Uterus (tissue), 4 donors: ENCODE data around the gene MRPS22. TPM values are rescaled to one million over a fixed set of nuclear protein-coding genes. Genes with fewer than 3 reads are reported as not detected.

ENCODE experiments used
- DNase-seq, 2 donors: peaks; one replicate each; pipeline ENCODE4 v3.0.0-alpha.2; 2019 to 2020
- H3K27ac ChIP-seq, 2 donors: fragments of 200-600 bp; sonication (generic); 1 replicate in 1 of 2; 2 replicates in 1 of 2; pipeline ENCODE4 v1.5.1; 2016 to 2018
- H3K27me3 ChIP-seq, 2 donors: fragments of 200-600 bp; sonication (generic); one replicate each; pipeline ENCODE4 v1.5.1; 2018 to 2019; ENCODE audit warnings: control low read depth in 1 of 2
- H3K36me3 ChIP-seq, 2 donors: fragments of 200-600 bp; sonication (generic); one replicate each; pipeline ENCODE4 v1.5.1; 2019; ENCODE audit warnings: control low read depth in 1 of 2
- H3K4me1 ChIP-seq, 2 donors: fragments of 200-600 bp; sonication (generic); one replicate each; pipeline ENCODE4 v1.5.1; 2018 to 2019; ENCODE audit warnings: control low read depth in 1 of 2
- H3K4me3 ChIP-seq, 2 donors: fragments of 200-600 bp; sonication (generic); 1 replicate in 1 of 2; 2 replicates in 1 of 2; pipeline ENCODE4 v1.5.1; 2018 to 2019; ENCODE audit warnings: mild to moderate bottlenecking in 1 of 2
- H3K9me3 ChIP-seq, 2 donors: fragments of 200-600 bp; sonication (generic); one replicate each; pipeline ENCODE4 v1.5.1; 2019; ENCODE audit warnings: control low read depth in 1 of 2
- POLR2A ChIP-seq, 2 donors: fragments of 450-650 bp; IDR thresholded peaks; one replicate each; pipeline ENCODE4 v1.6.1; 2016; ENCODE audit warnings: antibody characterized with exemption in 2 of 2, mild to moderate bottlenecking in 1 of 2, moderate library complexity in 1 of 2
- intact Hi-C: fragments of 100-400 bp; cut with DNase I; formaldehyde crosslinking; loops from one replicate; pipeline ENCODE4 v1.15.1; 2023; ENCODE audit warnings: low total_unique reads
- total RNA-seq, 4 donors: library from RNA; depleted of rRNA in 3 of 4; stranded (reverse); fragments of >200 nt in 3 of 4; gene quantifications; one replicate each; pipeline versions ENCODE4 v1.1.0 to v1.2.4, GENCODE V29; 2014 to 2023
- TF ChIP-seq, protein P1 (sequence below), 4 experiments: fragments of 200-600 bp in 2 of 4; fragments of 450-650 bp in 2 of 4; sonication (generic) in 2 of 4; IDR thresholded peaks; one replicate each; pipeline ENCODE4 v1.5.1; 2016 to 2019; ENCODE audit warnings: antibody characterized with exemption in 4 of 4, mild to moderate bottlenecking in 2 of 4, moderate library complexity in 1 of 4
- donor health status: DM: yes; HTN: yes; CAD: no.

MRPS22 gene
- total RNA-seq, 4 donors from 2014 or later, result 47.8 to 118 (median 76.5) TPM

DNA sequence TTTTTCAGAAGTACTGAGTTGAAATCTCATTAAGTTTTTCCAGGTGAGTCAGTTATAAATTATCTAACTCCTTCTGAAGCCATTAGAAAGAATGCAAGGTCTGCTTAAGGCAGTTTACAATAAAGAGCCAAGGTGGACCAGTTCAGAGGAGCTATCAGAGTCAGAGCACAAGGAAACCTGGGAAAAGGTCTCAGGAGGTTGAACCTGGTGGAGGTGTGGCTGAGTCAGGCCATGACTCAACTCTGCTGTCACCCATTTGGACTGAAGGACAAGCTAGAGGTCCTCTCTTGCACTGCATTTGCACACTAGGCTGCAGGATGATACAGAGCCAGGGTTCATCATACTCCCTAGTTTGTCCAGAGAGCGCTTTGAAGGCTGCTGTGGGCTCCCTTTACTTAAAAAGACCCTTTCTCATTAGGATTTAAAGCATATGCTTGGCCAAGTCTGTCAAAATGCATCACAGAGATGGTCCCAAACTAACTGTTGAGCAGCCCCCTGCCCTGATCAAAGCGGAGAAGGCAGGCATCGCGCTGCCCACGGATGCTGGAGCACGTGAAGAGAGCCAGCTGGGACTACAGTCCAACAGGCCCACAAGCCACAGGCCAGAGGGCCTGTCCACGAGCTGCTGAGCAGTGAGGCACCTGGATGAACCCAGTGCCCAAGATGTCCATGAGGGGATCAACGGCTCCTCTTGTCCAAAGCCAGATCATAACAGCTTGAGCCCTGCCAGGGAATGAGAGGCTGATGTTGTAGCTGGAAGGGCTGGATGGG lies 26.0 kb upstream of the MRPS22 start:
- Histone ChIP-seq H3K27ac (no peak overlapping the region), H3K27me3 (no peaks in the 10 kb centered on the region), H3K4me3 (no peak overlapping the region), H3K4me1 (no peaks in the 10 kb centered on the region), H3K9me3 (no peaks in the 10 kb centered on the region), H3K36me3 (no peaks in the 10 kb centered on the region)
- TF ChIP-seq, protein P1, sequence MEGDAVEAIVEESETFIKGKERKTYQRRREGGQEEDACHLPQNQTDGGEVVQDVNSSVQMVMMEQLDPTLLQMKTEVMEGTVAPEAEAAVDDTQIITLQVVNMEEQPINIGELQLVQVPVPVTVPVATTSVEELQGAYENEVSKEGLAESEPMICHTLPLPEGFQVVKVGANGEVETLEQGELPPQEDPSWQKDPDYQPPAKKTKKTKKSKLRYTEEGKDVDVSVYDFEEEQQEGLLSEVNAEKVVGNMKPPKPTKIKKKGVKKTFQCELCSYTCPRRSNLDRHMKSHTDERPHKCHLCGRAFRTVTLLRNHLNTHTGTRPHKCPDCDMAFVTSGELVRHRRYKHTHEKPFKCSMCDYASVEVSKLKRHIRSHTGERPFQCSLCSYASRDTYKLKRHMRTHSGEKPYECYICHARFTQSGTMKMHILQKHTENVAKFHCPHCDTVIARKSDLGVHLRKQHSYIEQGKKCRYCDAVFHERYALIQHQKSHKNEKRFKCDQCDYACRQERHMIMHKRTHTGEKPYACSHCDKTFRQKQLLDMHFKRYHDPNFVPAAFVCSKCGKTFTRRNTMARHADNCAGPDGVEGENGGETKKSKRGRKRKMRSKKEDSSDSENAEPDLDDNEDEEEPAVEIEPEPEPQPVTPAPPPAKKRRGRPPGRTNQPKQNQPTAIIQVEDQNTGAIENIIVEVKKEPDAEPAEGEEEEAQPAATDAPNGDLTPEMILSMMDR (IDR thresholded peaks at IDR 0.05), result no peak
- TF ChIP-seq POLR2A (IDR thresholded peaks at IDR 0.05), result no peak
- intact Hi-C loops, result no loop called here
- DNase-seq, result no peak

DNA sequence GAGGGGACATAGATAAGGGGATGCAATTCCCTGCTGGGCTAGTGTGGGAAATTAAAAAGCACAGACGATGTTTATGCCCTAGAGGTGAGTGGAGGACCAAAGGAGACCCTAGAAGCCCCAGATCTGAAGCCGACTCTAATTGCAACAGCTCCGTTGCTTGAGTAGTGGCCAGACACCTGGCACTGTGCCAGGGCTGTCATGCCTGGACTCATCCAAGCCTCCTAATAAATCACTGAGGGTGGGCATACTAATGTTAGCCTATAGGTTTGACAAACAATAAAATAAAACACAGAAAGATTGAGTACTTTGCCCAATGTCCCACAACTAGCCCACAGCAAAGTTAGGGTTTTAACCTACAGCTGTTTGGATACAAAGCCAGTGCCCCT lies 25.4 kb upstream of the MRPS22 start:
- Histone ChIP-seq H3K9me3 (no peaks in the 10 kb centered on the region), H3K27me3 (no peaks in the 10 kb centered on the region), H3K4me1 (no peaks in the 10 kb centered on the region), H3K36me3 (no peaks in the 10 kb centered on the region), H3K27ac (no peak overlapping the region), H3K4me3 (no peak overlapping the region)
- DNase-seq, result no peak
- intact Hi-C loops, result no loop called here
- TF ChIP-seq, protein P1 (IDR thresholded peaks at IDR 0.05), result no peak
- TF ChIP-seq POLR2A (IDR thresholded peaks at IDR 0.05), result no peak

DNA sequence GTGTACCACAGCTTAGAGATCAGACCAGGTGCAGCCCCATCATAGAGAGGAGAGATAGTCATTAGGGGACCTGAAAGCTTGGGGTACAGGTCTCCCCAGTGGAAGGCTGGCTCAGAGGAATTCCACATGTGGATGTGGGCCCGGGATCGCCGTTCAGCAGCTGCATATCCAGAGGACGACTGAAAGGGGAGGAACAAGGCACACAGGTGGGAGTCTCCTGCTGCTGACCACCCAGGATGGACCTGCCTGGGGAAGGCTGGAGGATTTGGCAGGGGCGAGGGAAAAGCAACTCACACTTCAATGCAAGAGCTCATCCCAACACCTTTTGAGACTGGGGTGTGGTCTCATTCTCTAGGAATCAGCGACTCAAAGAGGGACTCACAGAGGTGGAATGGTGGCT lies 25.0 kb upstream of the MRPS22 start:
- H3K4me1 ChIP-seq, result no peaks in the 10 kb centered on the region
- DNase-seq, result no peak
- TF ChIP-seq, protein P1 (IDR thresholded peaks at IDR 0.05), result no peak
- no peak for TF ChIP-seq POLR2A (IDR thresholded peaks at IDR 0.05)
- no peaks in the 10 kb centered on the region for H3K36me3 ChIP-seq
- H3K27me3 ChIP-seq, result no peaks in the 10 kb centered on the region
- H3K4me3 ChIP-seq, result no peak overlapping the region
- no peaks in the 10 kb centered on the region for H3K9me3 ChIP-seq
- H3K27ac ChIP-seq, result no peak overlapping the region
- intact Hi-C loops, result no loop called here

DNA sequence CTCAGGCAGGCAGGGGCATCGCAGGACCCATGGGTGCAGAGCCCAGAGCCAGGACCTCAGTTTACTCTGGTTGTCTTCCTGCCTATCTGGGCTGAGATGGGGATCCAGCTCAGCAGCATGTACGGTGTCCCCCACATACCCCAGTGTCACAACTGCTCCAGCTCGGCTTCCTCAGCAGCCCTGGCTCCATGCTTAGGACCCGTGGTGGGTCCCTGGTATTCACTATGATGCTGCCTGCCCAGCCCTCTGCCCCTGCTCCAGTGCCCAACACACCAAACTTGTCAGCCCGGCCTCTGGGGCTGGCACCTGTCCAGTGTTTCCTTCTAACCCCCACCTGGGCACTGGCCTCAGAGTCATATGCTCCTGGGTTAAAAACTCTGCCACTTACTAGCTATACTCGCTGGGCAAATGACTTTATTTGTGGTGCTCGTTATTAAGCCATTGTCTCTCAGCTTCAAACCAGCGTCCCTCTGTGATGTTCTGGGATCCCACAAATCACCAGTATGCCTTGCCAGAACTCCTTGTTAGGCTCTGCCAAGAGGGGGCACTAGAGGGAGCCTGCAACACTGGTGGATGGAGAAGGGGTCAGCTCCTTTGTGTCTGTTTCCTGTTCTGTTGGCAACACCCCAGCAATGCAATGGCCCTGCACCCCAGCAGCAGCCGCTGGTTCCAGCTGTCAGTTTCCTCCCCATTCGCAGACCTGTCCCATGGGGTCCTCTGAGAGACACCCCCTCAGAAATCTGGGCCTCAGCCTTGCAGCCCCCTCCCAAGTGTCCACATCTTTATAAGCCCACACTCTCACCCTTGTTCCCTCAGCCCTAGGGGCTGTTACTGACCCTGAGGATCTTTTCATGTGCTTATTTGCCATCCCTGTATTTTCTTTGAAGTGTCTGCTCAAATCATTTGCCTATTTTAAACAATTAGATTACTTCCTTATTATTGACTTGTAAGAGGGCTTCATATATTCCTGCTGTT lies 24.1 kb upstream of the MRPS22 start:
- Histone ChIP-seq H3K27ac (no peak overlapping the region), H3K27me3 (no peaks in the 10 kb centered on the region), H3K9me3 (no peaks in the 10 kb centered on the region), H3K36me3 (no peaks in the 10 kb centered on the region), H3K4me1 (no peaks in the 10 kb centered on the region), H3K4me3 (no peak overlapping the region)
- no peak for TF ChIP-seq POLR2A (IDR thresholded peaks at IDR 0.05)
- intact Hi-C loops, result loop anchor here (10.0 kb wide), 2 partner anchors 215 to 375 kb away; partner anchors contain the start of genes FOXL2 and FOXL2NB
- DNase-seq, result no peak

DNA sequence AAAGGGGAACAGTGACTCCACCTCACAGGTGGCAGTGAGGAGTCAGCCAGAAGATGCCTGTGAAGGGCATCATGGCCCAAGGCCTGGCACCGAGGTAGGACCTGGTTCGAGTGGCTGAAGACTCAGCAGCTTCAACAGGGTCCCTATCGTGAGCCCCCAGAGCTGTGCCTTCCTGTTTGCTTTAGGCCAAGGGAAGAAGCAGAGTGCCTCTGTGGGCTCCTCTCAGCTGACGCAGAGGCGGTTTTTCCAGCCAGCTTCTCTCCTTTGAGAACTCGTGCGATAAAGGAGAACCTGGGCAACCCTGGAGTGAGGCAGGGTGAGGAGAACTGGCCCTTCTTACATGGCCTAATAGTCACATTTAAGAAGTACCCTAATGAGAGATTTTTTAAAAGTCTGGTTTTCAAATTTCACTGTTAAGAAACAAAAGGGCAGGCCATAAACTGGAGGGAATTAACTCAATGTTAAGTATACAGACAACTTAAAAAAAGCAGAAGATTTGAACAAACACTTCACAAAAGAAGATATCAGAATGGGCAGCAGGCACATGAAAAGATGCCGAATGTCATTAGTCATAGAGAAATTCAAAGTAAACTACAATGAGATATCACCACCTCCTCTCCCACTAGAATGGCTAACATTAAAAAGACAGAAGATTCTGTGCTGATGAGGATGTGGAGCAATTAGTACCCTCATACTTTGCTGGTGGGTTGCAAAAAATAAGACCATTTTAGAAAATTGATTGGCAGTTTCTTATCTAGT lies 23.1 kb upstream of the MRPS22 start:
- no peaks in the 10 kb centered on the region for H3K36me3 ChIP-seq
- intact Hi-C loops, result loop anchor here (10.0 kb wide), 2 partner anchors 216 to 376 kb away; partner anchors contain the start of genes FOXL2 and FOXL2NB
- no peaks in the 10 kb centered on the region for H3K4me1 ChIP-seq
- H3K9me3 ChIP-seq, result no peaks in the 10 kb centered on the region
- H3K4me3 ChIP-seq, result no peak overlapping the region
- no peak for DNase-seq
- H3K27ac ChIP-seq, result no peak overlapping the region
- TF ChIP-seq POLR2A (IDR thresholded peaks at IDR 0.05), result no peak
- TF ChIP-seq, protein P1 (IDR thresholded peaks at IDR 0.05), result no peak
- no peaks in the 10 kb centered on the region for H3K27me3 ChIP-seq
